HG03060 (cell line): ENCODE data around the gene NOL11.
"Not testable (repeated sequence)": the region's sequence is repeated elsewhere in the genome, so short reads cannot be mapped to it uniquely, and the experiment has no call there.

Experiments
- ATAC-seq: cut with Tn5 transposase; IDR thresholded peaks from one replicate; pipeline ENCODE4 v1.9.1; 2021; ENCODE audit warnings: low read depth, moderate number of reproducible peaks; ENCODE audit not compliant: unreplicated experiment

Gene NOL11

DNA sequence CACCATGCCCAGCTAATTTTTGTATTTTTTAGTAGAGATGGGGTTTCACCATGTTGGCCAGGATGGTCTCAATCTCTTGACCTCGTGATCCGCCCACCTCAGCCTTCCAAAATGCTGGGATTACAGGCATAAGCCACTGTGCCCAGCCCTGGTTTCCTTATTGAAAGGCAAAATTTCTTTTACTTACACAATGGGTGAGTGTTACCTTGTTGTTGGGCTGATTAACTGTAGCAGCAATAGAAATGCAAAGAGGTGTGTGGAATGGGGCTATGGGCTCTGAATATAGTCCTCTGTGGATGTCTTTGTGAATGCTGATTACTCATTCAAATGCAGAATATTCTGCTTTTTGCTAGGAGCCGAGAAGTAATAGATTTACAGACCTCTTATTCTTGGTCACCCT lies 34.4 kb downstream of the NOL11 start:
- ATAC-seq: not testable (repeated sequence)

GRCh38 chr17:67753026-67753425 lies 35.3 kb downstream of the NOL11 start:
- no peak for ATAC-seq

DNA sequence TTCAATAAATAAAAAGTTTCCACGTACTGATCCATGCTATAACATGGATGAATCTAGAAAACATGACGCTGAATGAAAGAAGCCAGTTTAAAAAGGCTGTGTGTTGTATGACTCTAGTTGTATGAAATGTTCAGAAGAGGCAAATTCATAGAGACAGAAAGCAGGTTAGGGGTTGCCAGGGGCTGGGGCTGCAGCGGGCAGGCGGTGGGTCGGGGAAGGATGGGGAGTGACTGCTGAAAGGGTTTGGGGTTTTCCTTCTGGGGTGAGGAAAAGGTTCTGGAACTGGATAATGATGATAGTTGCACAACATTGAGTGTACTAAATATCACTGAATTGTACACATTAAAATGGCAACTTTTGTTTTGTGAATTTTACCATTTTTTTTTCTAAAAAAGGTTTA lies 36.3 kb downstream of the NOL11 start:
- ATAC-seq: no peak

DNA sequence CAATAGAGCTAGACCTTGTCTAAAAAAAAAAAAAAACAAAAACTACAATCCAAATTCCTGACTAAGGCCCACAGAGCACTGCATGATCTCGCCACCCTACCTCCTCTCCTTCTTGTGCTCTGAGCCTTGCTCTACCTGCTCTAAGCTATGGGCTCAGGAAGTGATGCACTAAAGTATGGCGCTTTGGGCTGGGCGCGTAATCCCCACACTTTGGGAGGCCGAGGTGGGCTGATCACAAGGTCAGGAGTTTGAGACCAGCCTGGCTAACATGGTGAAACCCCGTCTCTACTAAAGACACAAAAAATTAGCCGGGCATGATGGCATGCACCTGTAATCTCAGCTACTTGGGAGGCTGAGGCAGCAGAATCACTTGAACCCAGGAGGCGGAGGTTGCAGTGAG lies 37.0 kb downstream of the NOL11 start:
- not testable (repeated sequence) for ATAC-seq

DNA sequence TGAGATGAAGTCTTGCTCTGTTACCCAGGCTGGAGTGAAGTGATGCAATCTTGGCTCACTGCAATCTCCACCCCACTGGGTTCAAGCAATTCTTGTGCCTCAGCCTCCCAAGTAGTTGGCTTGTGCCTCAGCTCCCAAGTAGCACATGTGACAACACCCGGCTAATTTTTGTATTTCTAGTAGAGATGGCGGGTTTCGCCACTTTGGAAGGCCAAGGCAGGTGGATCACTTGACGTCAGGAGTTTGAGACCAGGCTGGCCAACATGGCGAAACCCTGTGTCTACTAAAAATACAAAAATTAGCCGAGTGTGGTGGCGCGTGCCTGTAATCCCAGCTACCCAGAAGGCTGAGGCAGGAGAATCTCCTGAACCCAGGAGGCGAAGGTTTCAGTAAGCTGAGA lies 39.0 kb downstream of the NOL11 start:
- not testable (repeated sequence) for ATAC-seq

DNA sequence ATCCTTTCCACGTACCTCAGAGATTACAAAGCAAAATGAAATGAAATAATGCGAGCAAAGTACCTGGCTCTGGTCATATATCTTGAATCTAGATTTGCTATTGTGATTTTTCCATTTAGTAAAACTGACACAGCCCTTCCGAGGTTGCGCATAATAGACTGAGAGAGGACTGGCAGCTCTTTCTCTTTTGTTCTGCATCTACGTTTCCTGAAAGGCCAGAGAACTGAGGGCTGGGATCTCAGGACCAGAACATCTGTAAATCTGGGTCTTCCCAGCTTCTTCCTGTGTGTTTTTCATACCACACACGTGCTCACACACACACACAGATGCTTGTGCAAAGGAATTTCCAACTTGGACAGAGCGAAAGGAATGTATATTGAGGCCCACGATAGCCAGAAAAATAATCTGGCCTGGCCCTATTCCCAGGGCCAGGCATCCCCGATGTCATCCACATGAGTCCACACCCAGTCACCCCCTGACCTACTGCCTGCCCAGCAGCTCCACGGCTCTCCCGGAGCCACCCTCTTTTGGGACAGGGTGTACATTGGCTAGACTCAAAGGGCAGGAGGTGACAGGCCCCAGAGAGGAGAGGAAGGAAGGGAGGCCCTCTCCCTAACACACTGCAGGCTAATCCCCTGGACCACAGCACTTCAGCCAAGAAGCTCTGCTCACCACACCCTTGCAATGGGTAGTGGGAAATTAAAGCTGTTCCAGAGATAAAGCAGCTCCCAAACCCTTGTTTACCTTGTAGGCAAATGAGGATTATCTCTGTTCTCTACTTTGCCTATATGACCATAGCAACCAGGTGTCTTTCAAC lies 41.8 kb downstream of the NOL11 start:
- no peak for ATAC-seq

DNA sequence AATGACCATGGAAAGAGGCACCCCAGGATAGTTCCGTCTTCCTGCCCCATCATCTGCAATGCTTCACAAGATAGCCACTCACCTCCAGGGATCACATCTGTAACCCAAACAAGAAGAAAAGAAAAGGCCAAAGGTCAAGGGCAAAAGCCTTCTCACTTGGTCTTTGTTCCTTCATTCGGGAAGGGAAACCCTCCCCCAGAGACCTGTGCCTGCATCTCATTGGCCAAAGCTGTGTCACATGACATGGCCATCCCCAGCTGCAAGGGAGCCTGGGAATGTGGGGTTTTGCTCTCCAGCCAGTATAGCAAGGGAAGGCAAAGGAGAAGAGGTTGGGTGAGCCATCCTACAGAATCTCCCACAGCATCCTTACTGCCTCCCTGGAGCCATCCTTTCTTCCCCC lies 47.9 kb downstream of the NOL11 start:
- ATAC-seq: no peak

GRCh38 chr17:67769231-67769630 lies 51.5 kb downstream of the NOL11 start:
- ATAC-seq: no peak

DNA sequence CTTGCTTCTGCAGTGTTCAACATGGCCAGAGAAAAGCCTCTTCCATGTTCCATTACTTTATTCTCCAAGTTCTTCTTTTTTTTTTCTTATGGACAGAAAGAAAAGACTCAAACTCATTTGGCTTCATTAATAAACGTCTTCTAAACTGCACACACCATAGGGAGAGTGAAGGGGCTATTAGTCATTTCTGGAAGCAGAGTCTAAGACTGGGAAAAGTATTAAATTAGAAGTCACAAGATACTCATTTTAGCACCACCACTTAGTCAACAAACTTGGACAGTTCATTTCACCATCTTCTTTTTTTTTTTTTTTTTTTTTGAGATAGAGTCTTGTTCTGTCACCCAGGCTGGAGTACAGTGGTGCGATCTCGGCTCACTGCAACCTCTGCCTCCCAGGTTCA lies 52.8 kb downstream of the NOL11 start:
- ATAC-seq: no peak

DNA sequence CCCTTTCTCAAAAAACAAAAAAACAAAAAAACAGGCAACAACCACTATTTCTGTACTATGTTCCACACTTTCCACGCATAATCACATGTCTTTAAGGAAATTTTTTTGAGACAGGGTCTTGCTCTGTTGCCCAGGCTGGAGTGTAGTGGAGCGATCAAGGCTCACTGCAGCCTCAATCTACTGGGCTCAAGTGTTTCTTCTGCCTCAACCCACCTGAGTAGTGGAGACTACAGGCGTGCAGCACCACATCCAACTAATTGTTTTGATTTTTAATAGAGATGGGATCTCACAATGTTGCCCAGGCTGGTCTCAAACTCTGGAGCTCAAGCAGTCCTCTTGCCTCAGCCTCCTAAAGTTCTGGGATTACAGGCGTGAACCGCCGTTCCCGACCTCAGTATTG lies 54.9 kb downstream of the NOL11 start:
- no peak for ATAC-seq

GRCh38 chr17:67773246-67773645 lies 55.5 kb downstream of the NOL11 start:
- no peak for ATAC-seq

DNA sequence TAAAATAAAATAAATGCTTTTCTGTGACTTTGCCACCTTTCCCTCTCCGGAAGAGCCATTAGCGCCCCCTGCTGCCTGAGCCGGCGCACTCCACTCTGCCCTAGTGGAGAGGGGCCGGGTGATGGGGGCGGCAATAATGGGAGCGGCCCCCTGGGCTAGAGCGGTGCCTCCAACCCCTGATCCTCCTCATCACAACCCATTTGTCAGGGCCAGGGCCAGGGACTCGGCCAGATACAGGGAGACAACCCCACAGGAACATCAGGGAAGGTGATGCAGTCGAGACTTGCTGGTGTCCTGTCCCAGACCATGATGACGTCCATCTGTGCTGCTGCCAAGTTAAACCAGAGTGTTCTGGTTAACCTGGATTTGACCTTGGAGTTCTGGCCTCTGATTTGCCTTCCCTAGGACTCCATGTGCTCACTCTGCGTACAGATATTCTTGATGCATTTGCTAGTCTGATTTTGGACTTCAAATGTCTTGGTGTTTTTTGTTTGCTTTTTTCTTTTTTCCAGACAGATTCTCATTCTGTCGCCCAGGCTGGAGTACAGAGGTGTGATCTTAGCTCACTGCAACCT lies 61.4 kb downstream of the NOL11 start:
- ATAC-seq: no peak

DNA sequence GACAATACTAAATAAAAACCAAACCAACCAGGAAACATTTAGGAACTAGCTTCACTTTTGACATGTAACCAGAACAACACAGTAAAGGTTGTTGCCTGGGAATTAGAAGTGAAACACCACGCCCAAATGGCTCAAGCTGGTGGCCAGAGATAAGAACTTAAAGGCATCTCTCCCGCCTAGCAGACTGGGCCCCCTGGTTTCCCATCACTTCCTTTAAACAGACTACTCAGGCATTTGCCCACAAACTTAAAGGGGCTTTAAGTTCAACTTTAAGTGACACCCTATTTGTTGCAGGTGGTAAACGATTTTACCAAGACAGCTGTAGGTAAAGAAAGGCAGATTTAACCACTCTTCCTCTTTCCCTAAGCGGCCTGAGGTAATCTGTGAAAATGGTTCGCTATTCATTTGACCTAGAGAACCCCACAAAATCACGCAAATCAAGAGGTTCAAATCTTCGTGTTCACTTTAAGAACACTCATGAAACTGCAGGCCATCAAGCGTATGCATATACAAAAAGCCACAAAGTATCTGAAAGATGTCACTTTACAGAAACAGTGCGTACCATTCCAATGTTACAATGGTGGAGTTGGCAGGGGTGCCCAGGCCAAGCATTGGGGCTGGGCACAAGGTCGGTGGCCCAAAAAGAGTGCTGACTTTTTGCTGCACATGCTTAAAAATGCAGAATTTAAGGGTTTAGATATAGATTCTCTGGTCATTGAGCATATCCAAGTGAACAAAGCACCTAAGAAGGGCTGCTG lies 66.8 kb downstream of the NOL11 start:
- ATAC-seq: no peak

GRCh38 chr17:67785122-67785477 lies 67.4 kb downstream of the NOL11 start:
- no peak for ATAC-seq

DNA sequence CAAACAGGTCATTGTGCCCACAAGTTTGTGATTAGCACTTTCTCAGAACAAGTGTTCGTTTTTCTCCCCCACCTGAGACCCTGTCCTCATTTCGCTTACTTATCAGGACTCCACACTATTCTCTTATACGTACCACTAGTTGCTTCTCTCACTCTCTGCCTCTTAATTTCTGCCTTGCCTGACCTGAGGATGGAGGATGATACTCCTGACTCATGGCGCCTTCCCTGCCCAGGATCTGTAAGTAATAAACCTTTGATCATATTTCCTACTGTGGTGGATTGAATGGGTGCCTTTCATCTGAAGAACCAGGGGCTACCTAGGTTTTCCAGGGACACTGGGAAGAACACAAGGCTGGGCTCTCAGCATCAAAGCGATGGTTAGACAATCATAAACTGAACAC lies 67.8 kb downstream of the NOL11 start:
- no peak for ATAC-seq
